Measurements from ENCODE around the gene PWWP2B. TPM values are rescaled to one million over a fixed set of nuclear protein-coding genes. Genes with fewer than 3 reads are reported as not detected.

Gene PWWP2B
- total and polyA plus RNA-seq, 2 of the 8 experiments (the other 6 are each of a cell fraction or from before 2014, with no cell fraction given): 5.3 to 10.8 TPM

- TF ChIP-seq CTBP2 (IDR thresholded peaks at IDR 0.05; ENCODE audit: borderline replicate concordance, insufficient read depth, insufficient read length, low read length): no peak
Measured at GRCh38 chr10:132448248-132448731, 51.3 kb downstream of the PWWP2B start (continued).

Data from H1 (cell line).